Activated gamma-delta T cell treated with Interleukin-2 at 50 U/mL for 16 hours (primary cell): ENCODE data around the gene MLXIP.

ENCODE experiments used
- DNase-seq: peaks from one replicate; pipeline ENCODE4 v3.0.0-alpha.2; 2020

MLXIP gene

GRCh38 chr12:122079532-122080081, 1.1 kb downstream of the MLXIP start:
- DNase-seq: no peak

- DNase-seq: no peak
Measured at GRCh38 chr12:122080149-122081082, 1.9 kb downstream of the MLXIP start.

GRCh38 chr12:122081083-122081696, 2.6 kb downstream of the MLXIP start:
- no peak for DNase-seq

- peak; percentile 43 for DNase-seq
Measured at GRCh38 chr12:122081697-122082221, 3.2 kb downstream of the MLXIP start.

GRCh38 chr12:122082621-122083356, 4.2 kb downstream of the MLXIP start:
- DNase-seq: no peak

- DNase-seq: no peak
Measured at GRCh38 chr12:122084857-122085405, 6.4 kb downstream of the MLXIP start.

GRCh38 chr12:122085591-122085990, 7.0 kb downstream of the MLXIP start:
- DNase-seq: no peak

- peak; percentile 38 for DNase-seq
Measured at GRCh38 chr12:122086116-122086515, 7.6 kb downstream of the MLXIP start.

- DNase-seq: no peak
Measured at GRCh38 chr12:122086641-122087285, 8.2 kb downstream of the MLXIP start.

GRCh38 chr12:122087431-122088178, 9.0 kb downstream of the MLXIP start:
- no peak for DNase-seq

- DNase-seq: no peak
Measured at GRCh38 chr12:122088179-122088810, 9.7 kb downstream of the MLXIP start.

GRCh38 chr12:122089077-122089476, 10.5 kb downstream of the MLXIP start:
- no peak for DNase-seq

GRCh38 chr12:122090759-122091515, 12.4 kb downstream of the MLXIP start:
- no peak for DNase-seq

GRCh38 chr12:122093098-122093883, 14.7 kb downstream of the MLXIP start:
- no peak for DNase-seq

GRCh38 chr12:122094137-122094734, 15.7 kb downstream of the MLXIP start:
- no peak for DNase-seq

- no peak for DNase-seq
Measured at GRCh38 chr12:122094735-122095631, 16.4 kb downstream of the MLXIP start.

- no peak for DNase-seq
Measured at GRCh38 chr12:122096014-122096413, 17.5 kb downstream of the MLXIP start.
